Esophagus muscularis mucosa (tissue), 3 donors: Measurements from ENCODE around the gene CDK5R1.
A peak's percentile ranks its signal among the peaks of the same experiment; 100 is the strongest.

ENCODE experiments used
- POLR2A ChIP-seq: fragments of 450-650 bp; IDR thresholded peaks from one replicate; pipeline ENCODE4 v1.6.1; 2017; ENCODE audit warnings: antibody characterized with exemption, moderate library complexity, mild to moderate bottlenecking, low read depth
- POLR2AphosphoS5 ChIP-seq, 2 donors: sonication (generic); formaldehyde crosslinking; IDR thresholded peaks; one replicate each; pipeline ENCODE4 v1.6.1; 2017; ENCODE audit warnings: antibody characterized with exemption in 2 of 2
- TF ChIP-seq, protein P1 (sequence below), 3 experiments: fragments of 200-600 bp in 2 of 3; fragments of 450-650 bp in 1 of 3; sonication (generic) in 2 of 3; IDR thresholded peaks; one replicate each; pipeline ENCODE4 v1.5.1; 2017 to 2019; ENCODE audit warnings: antibody characterized with exemption in 3 of 3, mild to moderate bottlenecking in 2 of 3, moderate library complexity in 1 of 3

DNA sequence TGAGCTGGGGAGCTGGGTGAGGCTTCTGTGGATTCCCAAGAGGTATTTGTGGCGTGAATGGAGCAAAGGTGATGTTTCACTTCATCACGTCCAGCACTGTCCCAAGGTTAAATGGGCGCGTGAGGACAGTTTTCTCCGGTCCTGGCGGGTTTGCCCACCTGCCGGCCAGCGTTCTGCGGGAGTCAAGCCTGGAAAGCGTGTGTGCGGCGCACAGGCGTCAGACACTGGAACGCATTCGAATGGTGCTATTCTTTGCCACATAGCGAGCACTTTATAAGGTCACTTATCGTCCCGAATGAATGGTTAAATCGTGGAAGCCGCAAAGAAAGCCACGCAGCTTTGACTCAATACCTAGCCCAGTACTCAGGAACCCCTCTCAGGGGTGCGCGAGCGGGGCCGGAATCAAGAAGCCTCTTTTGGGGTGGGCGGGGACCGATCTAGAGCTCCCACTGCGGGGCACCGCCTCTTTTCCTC, 42.9 kb upstream of the CDK5R1 start:
- no peak for TF ChIP-seq POLR2AphosphoS5 (IDR thresholded peaks at IDR 0.05)
- TF ChIP-seq, protein P1, sequence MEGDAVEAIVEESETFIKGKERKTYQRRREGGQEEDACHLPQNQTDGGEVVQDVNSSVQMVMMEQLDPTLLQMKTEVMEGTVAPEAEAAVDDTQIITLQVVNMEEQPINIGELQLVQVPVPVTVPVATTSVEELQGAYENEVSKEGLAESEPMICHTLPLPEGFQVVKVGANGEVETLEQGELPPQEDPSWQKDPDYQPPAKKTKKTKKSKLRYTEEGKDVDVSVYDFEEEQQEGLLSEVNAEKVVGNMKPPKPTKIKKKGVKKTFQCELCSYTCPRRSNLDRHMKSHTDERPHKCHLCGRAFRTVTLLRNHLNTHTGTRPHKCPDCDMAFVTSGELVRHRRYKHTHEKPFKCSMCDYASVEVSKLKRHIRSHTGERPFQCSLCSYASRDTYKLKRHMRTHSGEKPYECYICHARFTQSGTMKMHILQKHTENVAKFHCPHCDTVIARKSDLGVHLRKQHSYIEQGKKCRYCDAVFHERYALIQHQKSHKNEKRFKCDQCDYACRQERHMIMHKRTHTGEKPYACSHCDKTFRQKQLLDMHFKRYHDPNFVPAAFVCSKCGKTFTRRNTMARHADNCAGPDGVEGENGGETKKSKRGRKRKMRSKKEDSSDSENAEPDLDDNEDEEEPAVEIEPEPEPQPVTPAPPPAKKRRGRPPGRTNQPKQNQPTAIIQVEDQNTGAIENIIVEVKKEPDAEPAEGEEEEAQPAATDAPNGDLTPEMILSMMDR (IDR thresholded peaks at IDR 0.05): peak in 1 of 3 experiments; percentile 88
- TF ChIP-seq POLR2A: no peak
